ENCODE results near the gene MYT1. TPM values are rescaled to one million over a fixed set of nuclear protein-coding genes. Genes with fewer than 3 reads are reported as not detected.

MYT1 gene
- total and polyA plus RNA-seq, 2 of the 13 experiments (the other 11 are each of a cell fraction or from before 2014, with no cell fraction given), result 0.58 to 2.5 TPM

GRCh38 chr20:64254571-64255360, 90.5 kb downstream of the MYT1 start:
- H3K4me2 ChIP-seq (ENCODE audit: low read depth, low read length), result peak overlapping the region; percentile 91
- ATAC-seq (no peak), DNase-seq (ENCODE audit: low spot score) (no peak), FAIRE-seq (no peak)
- peaks cover 68% of the 10 kb centered on the region for H3K4me1 ChIP-seq (ENCODE audit: insufficient read depth, low read length)
- in situ Hi-C loops (cut with HindIII; ENCODE audit: extremely low pct_ligation_motif_present, low pct_unique_long_range_greater_than_20kb) (no loop called here), intact Hi-C loops (cut with micrococcal nuclease; ENCODE audit: unreplicated experiment) (loop anchor here (1.0 kb wide), 2 partner anchors 16 to 65 kb away; no protein-coding TSS in a partner anchor)
- WGBS (ENCODE audit: low lambda C conversion rate), result 82% methylated on average over 27 of the region's 28 CpGs
- ChIA-PET CTCF (ENCODE audit: low intra/inter-chr PET ratio, low total read pairs) (interaction anchor here (2.0 kb wide), 1 partner anchor 31 kb away, joined by 8 read pairs; no protein-coding TSS in a partner anchor), POLR2A (interaction anchor here (0.6 to 7.3 kb wide), 21 partner anchors 7 to 274 kb away, joined by 3 to 157 read pairs (median 4); partner anchors contain the start of genes C20orf204, OPRL1, PRPF6 and RGS19)
- peaks cover 27% of the 10 kb centered on the region for H3K79me2 ChIP-seq (ENCODE audit: insufficient read depth, low read length)
- TSS peak; percentile 98 for BruUV-seq (replicated peaks)
- H3K9me3 ChIP-seq (ENCODE audit: low read length), result no peaks in the 10 kb centered on the region
- H3K27ac ChIP-seq (ENCODE audit: extremely low read length, insufficient read depth, low read length), result peak overlapping the region; percentile 78
- H4K20me1 ChIP-seq (ENCODE audit: insufficient read depth, low read length), result no peaks in the 10 kb centered on the region
- peak overlapping the region; percentile 83 for H3K9ac ChIP-seq (ENCODE audit: insufficient read depth, low read depth, low read length)
- peak overlapping the region; percentile 57 to 80 (median 68) for H3K4me3 ChIP-seq (replicated peaks in 1 of 3; ENCODE audit: insufficient read depth in 1 of 3, low read depth in 2 of 3, low read length in 3 of 3)
- no peaks in the 10 kb centered on the region; a peak in 2 of 5 replicates for H3K27me3 ChIP-seq (ENCODE audit: control insufficient read depth in 1 of 2, insufficient read depth in 2 of 2, low read length in 2 of 2)
- no peaks in the 10 kb centered on the region for H3K36me3 ChIP-seq (replicated peaks in 1 of 2; ENCODE audit: control insufficient read depth in 1 of 2, insufficient read depth in 2 of 2, low read length in 2 of 2)
- H2AFZ ChIP-seq (ENCODE audit: low read length), result no peak overlapping the region
- TF ChIP-seq CEBPZ (IDR thresholded peaks at IDR 0.05; ENCODE audit: low read length), result no peak
- TF ChIP-seq ZNF292 (CRISPR knock-in tag; IDR thresholded peaks at IDR 0.05; ENCODE audit: borderline replicate concordance, low read depth), result no peak
- peak; percentile 65; the same call in 1 of the 2 replicates for TF ChIP-seq ZBTB38 (CRISPR knock-in tag; IDR thresholded peaks at IDR 0.05)
- 0 out of 2 replicates have a peak, but pooled peaks have one; percentile 32 for TF ChIP-seq POLR2AphosphoS5 (IDR thresholded peaks at IDR 0.05; ENCODE audit: low read depth, low read length)
- TF ChIP-seq ADNP (CRISPR knock-in tag; IDR thresholded peaks at IDR 0.05), result no peak
- TF ChIP-seq ZNF496 (CRISPR knock-in tag; IDR thresholded peaks at IDR 0.05; ENCODE audit: insufficient replicate concordance), result no peak
- TF ChIP-seq EZH2 (conservative IDR thresholded peaks at IDR 0.05; ENCODE audit: low read depth, low read length), result no peak
- no peak for TF ChIP-seq RNF219 (CRISPR knock-in tag; IDR thresholded peaks at IDR 0.05)
- 0 out of 2 replicates have a peak, but pooled peaks have one; percentile 14 for TF ChIP-seq ZNF367 (CRISPR knock-in tag; IDR thresholded peaks at IDR 0.05; ENCODE audit: borderline replicate concordance)
- TF ChIP-seq NFYB (CRISPR knock-in tag; IDR thresholded peaks at IDR 0.05), result no peak
- TF ChIP-seq NFKB2 (CRISPR knock-in tag; IDR thresholded peaks at IDR 0.05; ENCODE audit: borderline replicate concordance), result peak; percentile 5; the same call in 1 of the 2 replicates
- TF ChIP-seq PBX2 (CRISPR knock-in tag; IDR thresholded peaks at IDR 0.05), result no peak
- TF ChIP-seq ZNF510 (CRISPR knock-in tag; IDR thresholded peaks at IDR 0.05; ENCODE audit: low read depth), result no peak
- TF ChIP-seq POGZ (CRISPR knock-in tag; IDR thresholded peaks at IDR 0.05), result no peak
- no peak for TF ChIP-seq FOXC1 (CRISPR knock-in tag; IDR thresholded peaks at IDR 0.05; ENCODE audit: borderline replicate concordance)
- TF ChIP-seq TFAP4 (IDR thresholded peaks at IDR 0.05; ENCODE audit: borderline replicate concordance, low read depth), result peak; percentile 32; the same call in 1 of the 2 replicates

All from HepG2 (cell line).